ENCODE results near the gene PIGBOS1. TPM values are rescaled to one million over a fixed set of nuclear protein-coding genes. Genes with fewer than 3 reads are reported as not detected.

PIGBOS1 gene, protein sequence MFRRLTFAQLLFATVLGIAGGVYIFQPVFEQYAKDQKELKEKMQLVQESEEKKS
- 10 to 100 TPM in 4 of 5 experiments, 1 to 10 TPM in 1; 8.8 to 21.3 (median 12.5) TPM for total RNA-seq
- 10 to 100 TPM; 30.6 to 49.8 TPM for polyA plus RNA-seq
- total RNA-seq: 2.2 reads per million, percentile 10 among the genes with 10 or more reads in this experiment

DNA sequence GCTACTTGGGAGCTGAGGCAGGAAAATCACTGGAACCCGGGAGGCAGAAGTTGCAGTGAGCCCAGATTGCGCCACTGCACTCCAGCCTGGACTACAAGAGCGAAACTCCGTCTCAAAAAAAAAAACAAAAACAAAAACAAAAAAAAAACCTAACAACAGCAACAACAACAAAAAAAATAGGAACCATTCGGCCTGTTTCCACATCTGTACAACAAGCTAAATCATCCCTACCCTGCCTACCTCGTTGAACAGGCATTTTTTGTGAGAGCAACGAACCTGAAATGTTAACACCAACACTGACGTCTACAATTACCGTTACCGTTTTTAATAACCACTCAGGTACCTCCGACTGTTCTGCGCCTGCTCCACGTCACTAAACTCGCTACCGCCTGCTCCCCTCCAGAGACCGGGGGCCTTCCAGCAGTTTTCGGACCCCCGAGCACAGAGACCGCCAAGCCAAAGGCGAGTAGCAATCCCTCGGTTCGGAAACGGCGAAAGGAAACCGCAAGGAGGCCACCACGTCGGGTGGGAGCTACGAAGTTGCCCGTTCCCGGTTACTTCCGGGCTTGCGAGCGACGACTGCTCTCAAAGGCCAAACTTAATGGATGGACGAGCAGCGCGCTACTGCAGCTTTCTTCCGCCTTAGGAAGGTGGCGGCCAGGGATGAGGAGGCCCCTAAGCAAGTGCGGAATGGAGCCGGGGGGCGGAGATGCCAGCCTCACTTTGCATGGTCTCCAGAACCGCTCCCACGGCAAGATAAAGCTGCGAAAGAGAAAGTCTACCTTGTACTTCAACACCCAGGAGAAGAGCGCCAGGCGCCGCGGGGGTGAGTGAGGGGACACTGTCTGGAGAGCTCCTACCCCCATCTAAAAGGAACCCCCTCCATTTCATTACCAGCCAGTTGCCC, at the start of gene PIGBOS1, which contains the start of gene PIGB:
Gene PIGBOS1 (minus strand): TSS at position 536 of the 907 bp plus-strand sequence. CDS start 1,331 bp downstream, outside the sequence.
Gene PIGB (plus strand): TSS at position 635 of the 907 bp plus-strand sequence. CDS start 29 bp downstream, at position 664.
- Mint-ChIP-seq H3K36me3 (peaks cover 5 to 30% (median 27%) of the 10 kb centered on the region in 5 donors), H3K27ac (peak within 1 kb of the TSS; percentile 99 to 100 (median 100)), H3K9me3 (peaks cover 0 to 7% (median 0%) of the 10 kb centered on the region in 11 donors), H3K4me1 (peaks cover 41 to 86% (median 76%) of the 10 kb centered on the region in 7 donors), H3K27me3 (no peaks in the 10 kb centered on the region), H3K4me3 (peak within 1 kb of the TSS; percentile 98 to 99 (median 98))
- ChIA-PET CTCF (interaction anchor here (0.7 to 1.5 kb wide), 7 partner anchors 8 to 122 kb away, joined by 3 to 6 read pairs (median 3); partner anchors contain the start of gene RSL24D1), POLR2A (interaction anchor here (0.6 to 3.4 kb wide), 14 partner anchors 13 to 176 kb away, joined by 3 to 25 read pairs (median 4); partner anchors contain the start of genes CCPG1, PIERCE2 and RSL24D1)
- Histone ChIP-seq H3K4me3 (ENCODE audit: low read length) (peak within 1 kb of the TSS; percentile 95), H3K4me1 (ENCODE audit: control insufficient read depth in 2 of 2, insufficient read depth in 2 of 2, low read length in 2 of 2) (peaks cover 5 to 28% of the 10 kb centered on the region in 2 donors), H3K27ac (ENCODE audit: low read depth, low read length) (peak within 1 kb of the TSS; percentile 98), H3K36me3 (ENCODE audit: control insufficient read depth in 2 of 3, insufficient read depth in 3 of 3, low read length in 3 of 3) (no peaks in the 10 kb centered on the region), H3K27me3 (ENCODE audit: control insufficient read depth in 2 of 2, insufficient read depth in 2 of 2, low read length in 2 of 2) (no peaks in the 10 kb centered on the region), H3K9me3 (ENCODE audit: control insufficient read depth in 2 of 3, low read length in 3 of 3) (no peaks in the 10 kb centered on the region)
- DNase-seq (peak; percentile 73 to 88 (median 84)), ATAC-seq (peak; percentile 91)
- intact Hi-C loops (cut with micrococcal nuclease): loop anchor here (1.0 to 5.0 kb wide), 6 partner anchors 29 to 123 kb away; partner anchors contain the start of genes CCPG1 (in 2 of the 2), PIERCE2 (in 2 of the 2) and RSL24D1 (in 1 of the 2)

GRCh38 chr15:55366981-55367380, 48.1 kb upstream of the PIGBOS1 start:
- Mint-ChIP-seq H3K27ac (no peak overlapping the region), H3K36me3 (peaks cover 0 to 21% (median 13%) of the 10 kb centered on the region in 5 donors), H3K4me3 (no peak overlapping the region), H3K9me3 (no peaks in the 10 kb centered on the region), H3K27me3 (no peaks in the 10 kb centered on the region), H3K4me1 (peaks cover 0 to 2% (median 0%) of the 10 kb centered on the region in 7 donors)
- Histone ChIP-seq H3K9me3 (ENCODE audit: control insufficient read depth in 2 of 3, low read length in 3 of 3) (no peaks in the 10 kb centered on the region), H3K4me1 (ENCODE audit: control insufficient read depth in 2 of 2, insufficient read depth in 2 of 2, low read length in 2 of 2) (no peaks in the 10 kb centered on the region), H3K36me3 (ENCODE audit: control insufficient read depth in 2 of 3, insufficient read depth in 3 of 3, low read length in 3 of 3) (peaks cover 0 to 35% (median 4%) of the 10 kb centered on the region in 3 experiments), H3K27ac (ENCODE audit: low read depth, low read length) (no peak overlapping the region), H3K4me3 (ENCODE audit: low read length) (no peak overlapping the region), H3K27me3 (ENCODE audit: control insufficient read depth in 2 of 2, insufficient read depth in 2 of 2, low read length in 2 of 2) (no peaks in the 10 kb centered on the region)
- DNase-seq (no peak), ATAC-seq (no peak)
- intact Hi-C loops (cut with micrococcal nuclease): no loop called here
- ChIA-PET CTCF (no interaction called here), POLR2A (interaction anchor here (0.7 kb wide), 1 partner anchor 1861 kb away, joined by 3 read pairs; no protein-coding TSS in a partner anchor)

GRCh38 chr15:55362641-55363040, 43.7 kb upstream of the PIGBOS1 start:
- ChIA-PET POLR2A (no interaction called here), CTCF (interaction anchor here (0.7 kb wide), 1 partner anchor 51 kb away, joined by 3 read pairs; no protein-coding TSS in a partner anchor)
- ATAC-seq (no peak), DNase-seq (no peak)
- H3K9me3 ChIP-seq (ENCODE audit: control insufficient read depth in 2 of 3, low read length in 3 of 3): no peaks in the 10 kb centered on the region
- H3K27ac Mint-ChIP-seq: peak overlapping the region in 3 of 9 donors; percentile 4 to 20 (median 13)
- H3K4me1 ChIP-seq (ENCODE audit: control insufficient read depth in 2 of 2, insufficient read depth in 2 of 2, low read length in 2 of 2): no peaks in the 10 kb centered on the region
- peaks cover 0 to 10% (median 0%) of the 10 kb centered on the region in 7 donors for H3K4me1 Mint-ChIP-seq
- no peaks in the 10 kb centered on the region for H3K9me3 Mint-ChIP-seq
- no peak overlapping the region for H3K4me3 Mint-ChIP-seq
- no peaks in the 10 kb centered on the region for H3K27me3 ChIP-seq (ENCODE audit: control insufficient read depth in 2 of 2, insufficient read depth in 2 of 2, low read length in 2 of 2)
- no peak overlapping the region for H3K27ac ChIP-seq (ENCODE audit: low read depth, low read length)
- H3K36me3 ChIP-seq (ENCODE audit: control insufficient read depth in 2 of 3, insufficient read depth in 3 of 3, low read length in 3 of 3): peaks cover 0 to 10% (median 4%) of the 10 kb centered on the region in 3 experiments
- H3K36me3 Mint-ChIP-seq: peaks cover 4 to 10% (median 6%) of the 10 kb centered on the region in 5 donors
- H3K4me3 ChIP-seq (ENCODE audit: low read length): no peak overlapping the region
- H3K27me3 Mint-ChIP-seq: no peaks in the 10 kb centered on the region
- intact Hi-C loops (cut with micrococcal nuclease): no loop called here

GRCh38 chr15:55361048-55361447, 42.1 kb upstream of the PIGBOS1 start:
- intact Hi-C loops (cut with micrococcal nuclease): no loop called here
- H3K27ac Mint-ChIP-seq: peak overlapping the region in 1 of 9 donors; percentile 65

GRCh38 chr15:55360256-55360655, 41.3 kb upstream of the PIGBOS1 start:
- H3K36me3 Mint-ChIP-seq: peaks cover 6 to 21% (median 12%) of the 10 kb centered on the region in 5 donors
- POLR2A ChIA-PET: interaction anchor here (0.8 kb wide), 1 partner anchor 35 kb away, joined by 3 read pairs; no protein-coding TSS in a partner anchor
- no peaks in the 10 kb centered on the region for H3K27me3 Mint-ChIP-seq

More at GRCh38 chr15:55361048-55361447, 42.1 kb upstream of the PIGBOS1 start:
- Histone ChIP-seq H3K27ac (ENCODE audit: low read depth, low read length) (no peak overlapping the region), H3K4me1 (ENCODE audit: control insufficient read depth in 2 of 2, insufficient read depth in 2 of 2, low read length in 2 of 2) (no peaks in the 10 kb centered on the region), H3K27me3 (ENCODE audit: control insufficient read depth in 2 of 2, insufficient read depth in 2 of 2, low read length in 2 of 2) (no peaks in the 10 kb centered on the region), H3K9me3 (ENCODE audit: control insufficient read depth in 2 of 3, low read length in 3 of 3) (no peaks in the 10 kb centered on the region), H3K36me3 (ENCODE audit: control insufficient read depth in 2 of 3, insufficient read depth in 3 of 3, low read length in 3 of 3) (peaks cover 0 to 20% (median 9%) of the 10 kb centered on the region in 3 experiments), H3K4me3 (ENCODE audit: low read length) (no peak overlapping the region)
- no peak for DNase-seq
- H3K27me3 Mint-ChIP-seq: no peaks in the 10 kb centered on the region
- H3K9me3 Mint-ChIP-seq: no peaks in the 10 kb centered on the region
- POLR2A ChIA-PET: no interaction called here
- CTCF ChIA-PET: no interaction called here
- H3K4me3 Mint-ChIP-seq: no peak overlapping the region
- H3K36me3 Mint-ChIP-seq: peaks cover 6 to 18% (median 11%) of the 10 kb centered on the region in 5 donors
- H3K4me1 Mint-ChIP-seq: peaks cover 0 to 10% (median 0%) of the 10 kb centered on the region in 7 donors
- ATAC-seq: no peak

DNA sequence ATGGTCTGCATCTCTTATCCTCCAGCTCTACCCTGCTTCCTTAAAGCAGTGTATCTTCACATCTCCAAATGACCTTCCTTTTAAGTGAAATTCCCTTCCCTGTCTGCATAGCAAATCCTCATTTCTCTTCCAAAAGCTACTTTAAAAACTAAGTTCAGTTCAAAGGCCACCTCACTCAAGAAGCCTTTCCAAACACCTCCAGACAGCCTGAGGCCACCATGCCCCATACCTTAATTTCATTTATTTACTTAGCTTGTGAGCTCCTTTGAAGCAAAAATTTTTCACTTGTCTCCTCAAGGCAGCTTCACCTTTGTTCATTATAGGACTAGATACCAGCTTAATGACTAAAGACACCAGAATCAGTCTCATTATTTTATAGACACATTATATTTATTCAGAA, 39.5 kb upstream of the PIGBOS1 start:
- POLR2A ChIA-PET: interaction anchor here (1.0 kb wide), 1 partner anchor 50 kb away, joined by 3 read pairs; the partner anchor contains the start of genes CCPG1 and PIERCE2

More at GRCh38 chr15:55360256-55360655, 41.3 kb upstream of the PIGBOS1 start:
- no peak overlapping the region for H3K27ac ChIP-seq (ENCODE audit: low read depth, low read length)
- intact Hi-C loops (cut with micrococcal nuclease): no loop called here
- no peak for ATAC-seq
- no peaks in the 10 kb centered on the region for H3K27me3 ChIP-seq (ENCODE audit: control insufficient read depth in 2 of 2, insufficient read depth in 2 of 2, low read length in 2 of 2)
- H3K9me3 Mint-ChIP-seq: no peaks in the 10 kb centered on the region
- no peak overlapping the region for H3K4me3 Mint-ChIP-seq
- CTCF ChIA-PET: no interaction called here
- H3K27ac Mint-ChIP-seq: peak overlapping the region in 4 of 9 donors; percentile 1 to 69 (median 30)
- no peak for DNase-seq
- peaks cover 0 to 10% (median 0%) of the 10 kb centered on the region in 7 donors for H3K4me1 Mint-ChIP-seq
- H3K4me1 ChIP-seq (ENCODE audit: control insufficient read depth in 2 of 2, insufficient read depth in 2 of 2, low read length in 2 of 2): no peaks in the 10 kb centered on the region
- no peaks in the 10 kb centered on the region for H3K9me3 ChIP-seq (ENCODE audit: control insufficient read depth in 2 of 3, low read length in 3 of 3)
- no peak overlapping the region for H3K4me3 ChIP-seq (ENCODE audit: low read length)
- peaks cover 0 to 28% (median 9%) of the 10 kb centered on the region in 3 experiments for H3K36me3 ChIP-seq (ENCODE audit: control insufficient read depth in 2 of 3, insufficient read depth in 3 of 3, low read length in 3 of 3)

More for the DNA sequence above, 39.5 kb upstream of the PIGBOS1 start:
- Histone ChIP-seq H3K4me3 (ENCODE audit: low read length) (no peak overlapping the region), H3K9me3 (ENCODE audit: control insufficient read depth in 2 of 3, low read length in 3 of 3) (no peaks in the 10 kb centered on the region), H3K4me1 (ENCODE audit: control insufficient read depth in 2 of 2, insufficient read depth in 2 of 2, low read length in 2 of 2) (no peaks in the 10 kb centered on the region), H3K27me3 (ENCODE audit: control insufficient read depth in 2 of 2, insufficient read depth in 2 of 2, low read length in 2 of 2) (no peaks in the 10 kb centered on the region), H3K27ac (ENCODE audit: low read depth, low read length) (no peak overlapping the region), H3K36me3 (ENCODE audit: control insufficient read depth in 2 of 3, insufficient read depth in 3 of 3, low read length in 3 of 3) (peaks cover 0 to 30% (median 5%) of the 10 kb centered on the region in 3 experiments)
- CTCF ChIA-PET: interaction anchor here (1.8 kb wide), 1 partner anchor 81 kb away, joined by 4 read pairs; no protein-coding TSS in a partner anchor
- Mint-ChIP-seq H3K9me3 (no peaks in the 10 kb centered on the region), H3K4me3 (no peak overlapping the region), H3K36me3 (peaks cover 6 to 26% (median 9%) of the 10 kb centered on the region in 5 donors), H3K27ac (peak overlapping the region in 1 of 9 donors; percentile 4), H3K27me3 (no peaks in the 10 kb centered on the region), H3K4me1 (peaks cover 0 to 10% (median 0%) of the 10 kb centered on the region in 7 donors)
- no peak for DNase-seq
- no peak for ATAC-seq
- intact Hi-C loops (cut with micrococcal nuclease): no loop called here
